H1 (cell line): ENCODE data around the gene WNT3A.

Experiments
- CTCF ChIP-seq, 3 experiments: IDR thresholded peaks; 1 replicate in 2 of 3; 2 replicates in 1 of 3; pipeline versions ENCODE4 v1.5.1 to v1.6.1; 2011; ENCODE audit warnings: low read length in 3 of 3, mild to moderate bottlenecking in 3 of 3, inconsistent platforms in 2 of 3, low read depth in 1 of 3, moderate library complexity in 1 of 3; ENCODE audit not compliant: insufficient read depth in 1 of 3; ENCODE audit errors: control extremely low read depth in 1 of 3
- EP300 ChIP-seq, 2 experiments: IDR thresholded peaks; 1 replicate in 1 of 2; 2 replicates in 1 of 2; pipeline ENCODE4 v1.6.1; 2011 to 2012; ENCODE audit warnings: low read depth in 2 of 2, low read length in 2 of 2, mild to moderate bottlenecking in 2 of 2, borderline replicate concordance in 1 of 2, inconsistent platforms in 1 of 2, moderate library complexity in 1 of 2
- EZH2 ChIP-seq: fragments of 200-600 bp; sonication (generic); IDR thresholded peaks from 2 replicates; pipeline ENCODE4 v1.7.1; 2012; ENCODE audit warnings: low read depth, mild to moderate bottlenecking, moderate library complexity, low read length, inconsistent platforms; ENCODE audit not compliant: severe bottlenecking
- HDAC2 ChIP-seq, 2 experiments: fragments of 300-600 bp in 1 of 2; sonication (generic) in 1 of 2; IDR thresholded peaks; 2 replicates each; pipeline ENCODE4 v1.6.1; 2011 to 2012; ENCODE audit warnings: low read depth in 2 of 2, low read length in 2 of 2, mild to moderate bottlenecking in 2 of 2, moderate library complexity in 2 of 2, borderline replicate concordance in 1 of 2, inconsistent platforms in 1 of 2
- KDM4A ChIP-seq: IDR thresholded peaks from one replicate; pipeline ENCODE4 v1.7.1; 2012; ENCODE audit warnings: low read depth, mild to moderate bottlenecking, moderate library complexity, low read length, inconsistent platforms; ENCODE audit not compliant: severe bottlenecking
- MAFK ChIP-seq: IDR thresholded peaks from 2 replicates; pipeline ENCODE4 v1.6.1; 2012; ENCODE audit warnings: low read depth, mild to moderate bottlenecking, improper control_type of control experiment, low read length
- POLR2AphosphoS5 ChIP-seq: IDR thresholded peaks from 2 replicates; pipeline ENCODE4 v1.6.1; 2011; ENCODE audit warnings: low read depth, low read length
- RAD21 ChIP-seq, 2 experiments: IDR thresholded peaks in 1 of 2; conservative IDR thresholded peaks in 1 of 2; 2 replicates each; pipeline ENCODE4 v1.6.1; 2011; ENCODE audit warnings: low read depth in 2 of 2, low read length in 2 of 2, improper control_type of control experiment in 1 of 2, inconsistent platforms in 1 of 2, mild to moderate bottlenecking in 1 of 2, moderate library complexity in 1 of 2
- RFX5 ChIP-seq: IDR thresholded peaks from 2 replicates; pipeline ENCODE4 v1.6.1; 2011; ENCODE audit warnings: low read depth, low read length, improper control_type of control experiment, borderline replicate concordance
- TF ChIP-seq, protein P1 (sequence below): IDR thresholded peaks from 2 replicates; pipeline ENCODE4 v1.6.1; 2011; ENCODE audit warnings: low read length, improper control_type of control experiment

GRCh38 chr1:228110556-228110955, 103.8 kb downstream of the WNT3A start:
- no peak for TF ChIP-seq CTCF (IDR thresholded peaks at IDR 0.05; ENCODE audit: control extremely low read depth in 1 of 3, insufficient read depth in 1 of 3, low read depth in 1 of 3, low read length in 3 of 3)
- no peak for TF ChIP-seq RFX5
- TF ChIP-seq, protein P1, sequence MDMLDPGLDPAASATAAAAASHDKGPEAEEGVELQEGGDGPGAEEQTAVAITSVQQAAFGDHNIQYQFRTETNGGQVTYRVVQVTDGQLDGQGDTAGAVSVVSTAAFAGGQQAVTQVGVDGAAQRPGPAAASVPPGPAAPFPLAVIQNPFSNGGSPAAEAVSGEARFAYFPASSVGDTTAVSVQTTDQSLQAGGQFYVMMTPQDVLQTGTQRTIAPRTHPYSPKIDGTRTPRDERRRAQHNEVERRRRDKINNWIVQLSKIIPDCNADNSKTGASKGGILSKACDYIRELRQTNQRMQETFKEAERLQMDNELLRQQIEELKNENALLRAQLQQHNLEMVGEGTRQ: no peak
- TF ChIP-seq MAFK: no peak
- TF ChIP-seq KDM4A: no peak
- TF ChIP-seq RAD21 (IDR thresholded peaks at IDR 0.05 in 1 of 2, conservative IDR thresholded peaks at IDR 0.05 in 1 of 2; ENCODE audit: low read depth in 2 of 2, low read length in 2 of 2): no peak
- no peak for TF ChIP-seq HDAC2 (IDR thresholded peaks at IDR 0.05; ENCODE audit: borderline replicate concordance in 1 of 2, low read depth in 2 of 2, low read length in 2 of 2)
- no peak for TF ChIP-seq EZH2
- TF ChIP-seq EP300 (IDR thresholded peaks at IDR 0.05; ENCODE audit: borderline replicate concordance in 1 of 2, low read depth in 2 of 2, low read length in 2 of 2): no peak
- TF ChIP-seq POLR2AphosphoS5: no peak
